NCI-H1048 (cell line): ENCODE results near the gene C1R.

Experiments
- DNase-seq: peaks from one replicate; lab custom pipeline; 2025; lab: John Stamatoyannopoulos, UW

C1R gene

DNA sequence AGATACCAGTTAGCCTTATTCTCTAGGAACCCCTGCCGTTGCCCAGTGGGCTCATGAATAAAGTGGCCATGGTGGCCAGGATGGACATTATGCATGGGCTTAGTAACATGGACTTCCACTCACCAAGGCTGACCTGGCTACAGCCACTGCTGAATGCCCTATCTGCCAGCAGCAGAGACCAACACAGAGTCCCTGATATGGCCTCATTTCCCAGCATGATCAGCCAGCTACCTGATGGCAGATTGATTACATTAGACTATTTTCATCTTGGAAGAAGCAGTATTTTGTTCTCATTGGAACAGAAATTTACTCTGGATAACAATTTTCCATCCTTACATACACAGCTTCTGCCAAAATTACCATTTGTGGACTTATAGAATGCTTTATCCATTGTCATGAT is 57.8 kb downstream of the C1R start:
- DNase-seq: no peak

- DNase-seq: no peak
Measured at GRCh38 chr12:7032990-7033389, 59.3 kb downstream of the C1R start.

- no peak for DNase-seq
Measured at GRCh38 chr12:7031306-7031705, 60.9 kb downstream of the C1R start.
